Hypothalamus (tissue), 51 donors: ENCODE data around the gene MCRS1.
A peak's percentile ranks its signal among the peaks of the same experiment; 100 is the strongest.
"Not testable (repeated sequence)": the region's sequence is repeated elsewhere in the genome, so short reads cannot be mapped to it uniquely, and the experiment has no call there.

Source experiments
- DNase-seq, 51 donors: peaks; one replicate each; lab custom pipeline; 2025; lab: John Stamatoyannopoulos, UW

Gene MCRS1

DNA sequence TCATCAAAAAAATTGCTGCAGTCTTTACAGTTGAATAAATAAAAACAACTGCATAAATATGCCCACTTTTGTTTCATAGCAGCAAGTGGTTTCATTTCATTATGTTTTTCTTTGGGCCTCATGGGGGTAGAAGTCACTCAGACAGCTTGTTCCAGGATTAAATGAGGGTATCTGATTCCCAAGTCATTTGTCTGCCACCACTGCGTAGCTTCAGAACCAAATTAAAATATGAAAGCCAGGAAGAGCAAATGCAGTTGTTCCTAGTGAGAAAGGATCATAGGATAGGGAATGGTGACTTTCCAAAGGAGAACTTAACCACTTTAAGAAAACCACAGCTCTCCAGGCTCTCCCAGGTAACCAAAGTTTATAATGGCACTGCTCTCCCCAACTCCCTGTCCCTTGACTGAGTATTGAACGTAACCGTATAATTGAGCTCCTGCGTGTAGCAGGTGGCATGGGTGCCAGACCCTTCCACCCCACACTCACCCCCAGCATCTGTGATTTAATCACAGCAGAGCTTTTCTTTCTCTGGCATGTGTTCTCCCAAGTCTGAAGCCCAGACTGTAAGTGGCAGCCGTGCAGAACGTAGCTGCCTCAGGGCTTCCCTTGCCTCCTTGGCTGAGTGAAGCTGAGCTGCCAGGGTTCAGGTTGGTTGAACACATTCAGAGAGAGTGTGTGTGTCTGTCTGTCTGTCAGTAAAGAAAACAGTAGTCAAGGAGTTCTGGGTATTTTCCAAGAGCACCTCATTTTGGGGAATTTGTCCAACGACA is 40.4 kb downstream of the MCRS1 start:
- no peak for DNase-seq

DNA sequence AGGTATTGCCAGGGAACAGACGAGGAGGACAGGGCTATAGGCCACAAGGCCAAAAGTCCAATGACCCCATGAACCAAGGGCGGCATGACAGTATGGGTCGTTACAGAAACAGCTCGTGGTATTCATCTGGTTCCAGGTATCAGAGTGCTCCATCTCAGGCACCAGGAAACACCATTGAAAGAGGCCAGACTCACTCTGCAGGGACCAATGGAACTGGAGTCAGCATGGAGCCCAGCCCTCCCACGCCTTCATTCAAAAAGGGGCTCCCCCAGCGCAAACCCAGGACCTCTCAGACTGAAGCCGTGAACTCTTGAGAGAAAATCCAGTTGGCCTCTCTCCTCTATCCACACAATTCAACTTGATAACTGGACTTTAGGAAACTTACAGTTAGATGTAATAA is 42.0 kb downstream of the MCRS1 start:
- no peak for DNase-seq

DNA sequence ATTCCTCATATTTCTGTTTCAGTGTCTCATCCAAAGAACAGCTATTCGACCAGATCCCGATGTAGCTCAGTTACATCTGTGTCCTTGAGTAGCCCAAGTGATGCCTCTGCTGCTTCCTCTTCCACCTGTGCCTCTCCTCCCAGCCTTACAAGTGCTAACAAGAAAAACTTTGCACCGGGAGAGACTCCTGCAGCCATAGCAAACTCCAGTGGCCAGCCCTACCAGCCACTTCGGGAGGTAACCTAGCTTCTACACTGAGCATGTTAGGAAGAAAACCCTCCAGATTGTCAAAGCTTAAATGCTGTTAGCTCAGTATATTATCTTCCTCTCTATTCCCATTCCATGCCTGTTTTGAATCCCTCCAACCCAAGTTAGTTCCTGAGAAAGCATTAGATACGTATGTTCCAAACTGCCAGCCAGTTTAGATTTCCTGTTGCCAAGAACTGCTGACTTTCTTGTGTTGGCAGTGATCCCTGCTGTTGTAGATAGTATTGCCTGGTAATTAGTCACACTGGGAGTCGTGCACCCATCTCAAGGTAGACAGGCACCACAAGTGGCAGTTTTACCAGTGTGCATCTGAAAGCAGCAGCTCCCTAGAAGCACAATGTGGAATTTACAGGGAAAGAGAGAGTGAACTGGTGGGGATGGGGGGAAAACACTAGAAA is 43.1 kb downstream of the MCRS1 start:
- DNase-seq: no peak

DNA sequence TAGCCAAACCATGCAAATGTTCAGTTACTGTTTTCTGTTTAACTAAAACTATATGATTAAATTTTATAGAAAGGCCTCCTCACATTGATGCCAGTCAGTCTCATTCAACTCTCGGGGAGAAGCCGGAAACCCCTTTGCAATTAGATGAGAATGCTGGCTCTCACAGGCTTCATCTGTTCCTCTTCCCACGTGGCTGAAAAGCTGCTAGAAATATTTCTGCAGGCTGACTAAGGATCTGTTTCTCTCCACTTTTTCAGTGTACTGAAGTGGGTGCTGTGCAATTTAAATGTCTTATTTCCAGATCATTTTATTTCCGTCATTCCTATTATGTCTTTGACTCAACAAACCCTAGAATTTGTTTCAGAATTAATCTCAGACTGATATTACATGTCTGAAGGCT is 46.6 kb downstream of the MCRS1 start:
- DNase-seq: peak in 2 of 51 donors; percentile 12 to 36

DNA sequence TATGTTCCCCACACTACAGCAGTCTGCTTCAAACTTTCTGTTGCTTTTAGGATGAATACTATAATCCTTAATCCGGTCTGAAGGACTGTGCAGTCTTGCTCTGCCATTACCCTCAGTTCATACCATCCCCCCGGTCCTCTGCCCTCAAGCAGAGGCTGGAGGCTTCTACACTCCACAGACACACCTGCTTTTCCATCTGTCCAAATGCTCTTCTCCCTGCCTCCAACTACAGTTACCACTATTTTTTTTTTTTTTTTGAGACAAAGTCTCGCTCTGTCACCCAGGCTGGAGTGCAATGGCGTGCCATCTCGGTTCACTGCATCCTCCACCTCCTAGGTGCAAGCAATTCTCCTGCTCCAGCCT is 48.4 kb downstream of the MCRS1 start:
- DNase-seq: no peak

DNA sequence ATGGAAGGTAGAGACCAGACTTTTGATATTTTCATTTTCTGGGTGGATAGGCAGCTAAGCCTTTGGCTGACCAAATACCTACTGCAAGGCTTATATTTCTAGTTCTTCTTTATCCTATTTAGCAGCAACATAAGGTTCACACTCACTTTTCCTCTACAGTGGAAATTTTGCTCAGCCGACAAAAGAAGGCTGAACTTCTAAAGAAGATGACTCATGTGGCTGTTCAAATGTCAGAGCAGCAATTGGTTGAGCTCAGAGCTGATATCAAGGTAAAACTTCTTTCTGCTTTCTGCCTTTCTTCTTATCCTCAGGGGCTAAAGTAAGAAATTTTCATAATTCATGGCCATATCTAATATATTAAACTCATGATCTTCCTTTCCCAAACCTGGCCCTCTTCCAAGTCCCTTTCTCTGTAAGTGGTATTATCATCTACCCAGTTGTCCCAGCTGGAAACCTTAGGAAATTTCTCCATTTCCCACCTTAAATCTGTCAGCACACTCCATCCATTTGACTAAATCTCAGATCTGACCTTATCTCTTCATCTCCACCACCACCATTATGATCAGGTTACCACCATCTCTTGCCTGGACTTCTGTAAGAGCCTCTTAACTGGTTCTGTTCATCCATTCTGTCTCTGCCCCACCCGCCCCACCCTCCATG is 48.9 kb downstream of the MCRS1 start:
- no peak for DNase-seq

DNA sequence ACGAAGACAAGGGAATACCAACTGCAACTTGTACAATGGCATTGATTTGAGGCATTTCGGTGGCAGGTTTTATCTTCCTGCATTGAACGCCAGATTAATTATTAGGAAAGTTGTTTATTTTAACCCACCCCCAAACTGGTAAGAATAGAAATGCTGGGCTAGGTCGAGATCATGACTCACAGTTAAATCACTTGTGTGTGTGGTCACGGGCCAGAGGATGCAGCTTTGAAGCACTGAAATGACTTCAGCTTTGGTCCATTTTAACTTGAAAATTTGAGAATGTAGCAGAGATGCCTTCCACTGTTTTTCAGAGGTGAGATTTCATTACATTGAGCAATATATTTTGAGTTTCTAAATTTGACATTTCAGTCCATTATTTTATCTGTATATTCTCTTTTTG is 52.7 kb downstream of the MCRS1 start:
- no peak for DNase-seq

DNA sequence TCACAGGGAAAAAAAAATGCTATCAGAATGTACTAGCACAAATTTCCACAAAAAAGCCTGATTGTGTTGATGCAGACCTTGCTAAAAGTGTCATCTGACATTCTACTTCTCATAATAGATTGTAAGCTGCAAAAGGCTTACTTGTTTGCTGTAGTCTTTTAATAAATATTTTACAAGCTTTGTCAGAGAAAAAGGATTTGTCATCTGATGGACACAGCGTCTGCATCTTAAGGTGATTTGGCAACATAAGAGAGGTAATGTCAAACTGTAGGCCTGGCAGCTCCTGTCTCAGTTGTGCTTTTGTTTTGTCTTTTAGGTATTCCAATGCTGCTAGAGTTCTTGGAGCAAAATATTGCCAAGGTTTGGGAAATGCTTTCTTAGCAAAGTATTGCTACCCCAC is 55.4 kb downstream of the MCRS1 start:
- DNase-seq: no peak

DNA sequence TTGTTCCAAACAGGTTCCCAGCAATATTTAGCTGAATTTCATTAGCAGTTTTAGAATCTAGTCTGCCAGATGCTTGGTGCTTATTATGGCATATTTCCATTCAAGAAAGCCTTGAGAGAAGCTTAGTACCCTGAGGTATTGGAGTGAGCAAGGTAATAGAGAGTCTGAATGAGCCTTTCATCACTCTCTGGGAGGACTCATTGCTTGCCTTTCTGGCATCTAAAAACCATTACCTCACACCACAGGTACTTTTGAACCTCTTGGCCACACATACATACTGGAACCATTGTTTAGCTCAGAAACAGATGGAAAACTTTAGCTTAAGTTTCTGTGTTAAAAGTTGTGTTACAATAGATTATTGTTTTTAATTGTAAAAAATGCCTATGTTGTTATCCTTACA is 56.5 kb downstream of the MCRS1 start:
- no peak for DNase-seq

DNA sequence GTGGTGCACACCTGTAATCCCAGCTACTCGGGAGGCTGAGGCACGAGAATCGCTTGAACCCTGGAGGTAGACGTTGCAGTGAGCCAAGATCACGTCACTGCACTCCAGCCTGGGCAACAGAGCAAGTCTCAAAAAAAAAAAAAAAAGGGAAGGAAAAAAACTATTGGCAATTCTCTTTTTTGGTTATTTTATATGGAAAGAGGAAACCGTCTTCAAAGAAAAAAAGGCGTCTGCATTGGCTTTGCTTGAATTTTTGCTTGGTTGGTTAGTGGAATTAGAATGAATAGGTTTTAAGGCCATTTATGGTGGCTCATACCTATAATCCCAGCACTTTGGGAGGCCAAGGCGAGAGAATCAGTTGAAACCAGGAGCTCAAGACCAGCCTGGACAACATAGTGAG is 58.3 kb downstream of the MCRS1 start:
- not testable (repeated sequence) for DNase-seq
